Ramos (cell line): Measurements from ENCODE around the gene PRSS2.

Experiments
- in situ Hi-C: fragments of 300-500 bp; cut with MboI; formaldehyde crosslinking; loops from one replicate; pipeline ENCODE4 v1.14.3; 2022; ENCODE audit warnings: low sequenced_read_pairs; ENCODE audit not compliant: unreplicated experiment

PRSS2 gene

GRCh38 chr7:142798451-142799436 lies 28.0 kb downstream of the PRSS2 start:
- in situ Hi-C loops, result loop anchor here (25.0 kb wide), 1 partner anchor 161 kb away; no protein-coding TSS in a partner anchor

- in situ Hi-C loops, result loop anchor here (25.0 kb wide), 1 partner anchor 162 kb away; no protein-coding TSS in a partner anchor
Observed at GRCh38 chr7:142799437-142799835, 28.7 kb downstream of the PRSS2 start.

GRCh38 chr7:142800088-142800487 lies 29.3 kb downstream of the PRSS2 start:
- in situ Hi-C loops, result no loop called here

GRCh38 chr7:142800699-142801260 lies 30.0 kb downstream of the PRSS2 start:
- in situ Hi-C loops, result no loop called here

GRCh38 chr7:142801601-142802295 lies 31.0 kb downstream of the PRSS2 start:
- in situ Hi-C loops, result no loop called here

- in situ Hi-C loops, result no loop called here
Observed at GRCh38 chr7:142802301-142802700, 31.5 kb downstream of the PRSS2 start.

- in situ Hi-C loops, result no loop called here
Observed at GRCh38 chr7:142803901-142804300, 33.1 kb downstream of the PRSS2 start.

GRCh38 chr7:142804728-142805207 lies 34.0 kb downstream of the PRSS2 start:
- in situ Hi-C loops, result no loop called here

- in situ Hi-C loops, result no loop called here
Observed at GRCh38 chr7:142805350-142806021, 34.7 kb downstream of the PRSS2 start.

- in situ Hi-C loops, result no loop called here
Observed at GRCh38 chr7:142806022-142806356, 35.2 kb downstream of the PRSS2 start.

- in situ Hi-C loops, result no loop called here
Observed at GRCh38 chr7:142806957-142807356, 36.2 kb downstream of the PRSS2 start.

GRCh38 chr7:142807855-142808460 lies 37.2 kb downstream of the PRSS2 start:
- in situ Hi-C loops, result no loop called here

GRCh38 chr7:142808461-142808801 lies 37.7 kb downstream of the PRSS2 start:
- in situ Hi-C loops, result no loop called here

- in situ Hi-C loops, result no loop called here
Observed at GRCh38 chr7:142808802-142809583, 38.2 kb downstream of the PRSS2 start.

GRCh38 chr7:142809671-142810070 lies 38.9 kb downstream of the PRSS2 start:
- in situ Hi-C loops, result loop anchor here (10.0 kb wide), 1 partner anchor 115 kb away; no protein-coding TSS in a partner anchor

- in situ Hi-C loops, result loop anchor here (10.0 kb wide), 1 partner anchor 116 kb away; no protein-coding TSS in a partner anchor
Observed at GRCh38 chr7:142811154-142811737, 40.5 kb downstream of the PRSS2 start.

GRCh38 chr7:142812437-142813215 lies 41.9 kb downstream of the PRSS2 start:
- in situ Hi-C loops, result loop anchor here (10.0 kb wide), 1 partner anchor 118 kb away; no protein-coding TSS in a partner anchor

- in situ Hi-C loops, result loop anchor here (10.0 kb wide), 1 partner anchor 118 kb away; no protein-coding TSS in a partner anchor
Observed at GRCh38 chr7:142813226-142813625, 42.5 kb downstream of the PRSS2 start.
